HG03520 (cell line): ENCODE measurements around the gene HHLA2.
"Not testable (repeated sequence)": the region's sequence is repeated elsewhere in the genome, so short reads cannot be mapped to it uniquely, and the experiment has no call there.

Experiments used
- ATAC-seq: cut with Tn5 transposase; IDR thresholded peaks from one replicate; pipeline ENCODE4 v1.9.1; 2021; ENCODE audit warnings: mild to moderate bottlenecking, moderate library complexity; ENCODE audit not compliant: unreplicated experiment

The HHLA2 gene, protein sequence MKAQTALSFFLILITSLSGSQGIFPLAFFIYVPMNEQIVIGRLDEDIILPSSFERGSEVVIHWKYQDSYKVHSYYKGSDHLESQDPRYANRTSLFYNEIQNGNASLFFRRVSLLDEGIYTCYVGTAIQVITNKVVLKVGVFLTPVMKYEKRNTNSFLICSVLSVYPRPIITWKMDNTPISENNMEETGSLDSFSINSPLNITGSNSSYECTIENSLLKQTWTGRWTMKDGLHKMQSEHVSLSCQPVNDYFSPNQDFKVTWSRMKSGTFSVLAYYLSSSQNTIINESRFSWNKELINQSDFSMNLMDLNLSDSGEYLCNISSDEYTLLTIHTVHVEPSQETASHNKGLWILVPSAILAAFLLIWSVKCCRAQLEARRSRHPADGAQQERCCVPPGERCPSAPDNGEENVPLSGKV

DNA sequence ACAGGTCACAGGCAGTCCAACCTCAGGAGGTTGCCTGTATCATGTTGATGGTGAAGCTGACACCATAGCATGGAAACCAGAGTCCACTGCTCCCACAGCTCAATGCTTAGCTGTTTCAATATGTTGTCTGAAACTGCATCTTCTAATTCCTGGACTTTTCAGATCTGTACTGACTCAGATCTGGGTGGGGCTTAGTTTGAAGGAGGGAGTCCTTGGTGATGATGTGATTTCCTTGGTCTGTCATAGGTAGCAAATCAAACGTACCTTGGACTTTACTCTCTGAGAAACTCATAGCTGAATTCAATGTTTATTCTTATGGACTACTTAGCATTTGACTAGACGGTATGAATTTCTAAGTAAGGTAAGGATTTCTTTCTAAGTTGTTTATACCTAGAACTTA lies at the start of gene HHLA2:
Gene HHLA2 (plus strand): TSS at position 310 of the 400 bp plus-strand sequence. CDS start 55,266 bp downstream, outside the sequence.
- peak; percentile 49 for ATAC-seq

DNA sequence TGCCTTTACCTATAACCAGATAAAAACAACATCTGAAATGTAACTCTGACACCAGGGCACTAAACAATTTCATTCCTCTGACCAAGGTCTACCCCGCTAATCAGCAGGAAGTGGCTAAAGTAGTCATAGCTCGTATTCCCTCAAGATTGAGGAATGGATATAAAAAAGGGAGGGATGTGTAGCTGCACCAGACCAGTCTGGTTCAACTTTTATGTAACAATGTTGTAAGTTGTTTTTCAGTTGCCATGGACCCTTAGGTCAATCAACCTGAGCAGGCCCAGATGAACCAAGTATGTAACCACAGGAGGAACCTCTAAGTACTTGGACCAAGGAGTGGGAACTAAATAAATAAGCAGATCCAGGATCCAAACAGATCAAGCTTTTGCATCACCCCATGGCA lies 45.7 kb upstream of the HHLA2 start:
- no peak for ATAC-seq

DNA sequence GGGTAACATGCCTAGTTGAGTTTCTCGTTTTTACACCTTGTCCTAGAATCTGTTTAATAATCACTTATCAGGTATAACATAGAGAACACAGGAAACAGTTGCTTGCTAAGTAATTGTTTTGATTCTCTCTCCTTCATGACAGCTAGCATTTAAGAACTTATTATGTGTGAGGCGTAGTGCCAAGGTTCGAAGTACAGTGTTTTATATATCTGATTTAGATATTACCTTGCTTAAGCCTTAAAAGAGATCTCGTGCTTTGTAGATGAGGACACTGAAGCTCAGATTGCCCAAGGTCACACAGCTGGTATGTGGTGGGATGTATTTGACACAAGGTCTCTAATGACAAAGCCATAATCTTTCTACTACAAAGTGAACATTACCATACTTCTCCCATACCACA lies 45.1 kb upstream of the HHLA2 start:
- ATAC-seq: no peak

DNA sequence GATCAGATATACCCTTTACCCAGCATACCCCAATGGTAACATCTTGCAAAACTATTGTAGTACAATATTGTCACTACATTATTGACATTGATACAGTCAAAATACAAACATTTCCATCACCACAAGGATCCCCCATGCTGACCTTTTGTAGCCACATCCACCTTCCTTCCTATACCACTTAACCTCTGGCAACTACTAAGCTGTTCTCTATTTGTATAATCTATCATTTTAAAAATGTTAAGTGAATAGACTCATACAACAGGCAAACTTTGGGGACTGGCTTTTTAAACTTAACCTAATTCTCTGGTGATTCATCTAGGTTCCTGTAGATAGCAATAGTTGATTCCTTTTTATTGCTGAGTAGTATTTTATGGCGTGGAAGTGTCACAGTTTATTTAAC lies 44.5 kb upstream of the HHLA2 start:
- ATAC-seq: no peak

DNA sequence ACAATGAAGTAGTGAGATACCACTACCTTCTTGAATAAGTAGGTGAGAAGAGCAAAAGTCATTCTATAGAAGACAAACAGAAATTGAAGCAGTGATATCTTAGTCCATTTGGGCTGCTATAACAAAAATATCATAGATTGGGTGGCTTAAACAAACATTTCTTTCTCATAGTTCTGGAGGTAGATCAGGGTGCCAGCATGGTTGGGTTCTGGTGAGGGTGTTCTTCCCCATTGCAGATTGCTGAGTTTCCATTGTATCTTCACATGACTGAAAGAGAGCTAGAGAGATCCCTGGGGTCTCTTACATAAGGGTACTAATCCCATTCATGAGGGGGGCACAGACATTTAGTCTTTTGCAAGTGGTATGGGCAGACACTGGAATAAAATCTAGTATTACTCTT lies 41.2 kb upstream of the HHLA2 start:
- ATAC-seq: no peak

DNA sequence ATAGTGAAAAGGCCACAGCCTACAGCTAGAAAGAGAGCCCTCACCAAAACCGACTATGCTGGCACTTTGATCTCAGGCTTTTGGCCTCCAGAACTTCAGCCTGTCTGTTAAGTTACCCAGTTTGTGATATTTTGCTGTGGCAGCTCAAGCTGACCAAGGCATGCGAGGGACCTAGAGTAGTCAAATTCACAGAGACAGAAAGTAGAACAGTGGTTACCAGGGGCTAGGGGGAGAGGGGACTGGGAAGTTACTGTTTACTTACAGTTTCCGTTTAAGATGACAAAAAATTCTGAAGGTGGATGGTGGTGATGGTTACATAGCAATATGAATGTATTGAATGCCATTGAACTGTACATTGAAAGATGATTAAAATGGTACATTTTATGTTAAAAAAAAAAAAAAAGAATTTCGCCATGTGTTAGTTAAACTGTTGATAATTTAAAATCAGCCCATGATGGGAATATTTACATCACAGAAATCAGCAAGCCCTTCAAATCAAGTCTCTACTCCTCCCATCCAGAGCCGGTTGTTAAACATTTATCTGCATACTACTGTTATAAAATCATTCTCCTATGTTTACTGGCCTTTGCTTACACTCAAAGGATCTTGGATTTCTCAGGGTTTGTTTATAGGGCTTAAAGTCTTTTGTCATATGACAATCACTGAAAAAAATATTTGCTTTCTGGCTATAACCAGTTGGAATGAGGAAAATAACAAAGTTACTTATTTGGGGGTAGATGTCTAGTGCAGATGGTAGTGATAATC lies 31.6 kb upstream of the HHLA2 start:
- peak; percentile 44 for ATAC-seq

DNA sequence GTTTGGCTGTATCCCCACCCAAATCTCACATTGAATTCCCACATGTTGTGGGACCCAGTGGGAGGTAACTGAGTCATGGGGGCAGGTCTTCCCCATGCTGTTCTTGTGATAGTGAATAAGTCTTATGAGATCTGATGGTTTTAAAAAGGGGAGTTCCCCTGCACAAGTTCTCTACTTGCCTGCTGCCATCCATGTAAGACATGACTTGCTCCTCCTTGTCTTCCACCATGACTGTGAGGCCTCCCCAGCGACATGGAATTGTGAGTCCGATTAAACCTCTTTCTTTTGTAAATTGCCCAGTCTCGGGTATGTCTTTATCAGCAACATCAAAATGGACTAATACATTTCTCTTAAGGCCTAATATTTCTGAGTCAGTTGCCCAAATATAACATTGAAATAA lies 28.1 kb upstream of the HHLA2 start:
- ATAC-seq: not testable (repeated sequence)

DNA sequence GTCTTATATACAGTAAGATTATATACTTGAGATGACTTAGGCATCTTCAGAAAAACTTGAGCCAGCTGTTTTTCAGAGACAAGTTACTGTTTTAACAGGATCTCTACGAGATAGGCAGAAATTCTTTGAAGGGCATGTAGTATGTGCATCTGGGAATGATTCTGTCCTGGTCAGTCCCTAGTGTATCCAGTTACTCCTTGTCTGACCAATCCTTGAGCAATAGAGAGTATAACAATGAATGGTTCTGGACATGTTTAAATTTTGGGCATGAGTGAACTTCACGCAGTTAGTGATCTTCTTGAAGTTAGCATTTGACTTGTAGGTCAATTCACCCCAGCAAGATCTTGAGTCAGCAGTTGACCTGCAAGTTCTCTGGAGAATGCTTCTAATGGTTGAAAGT lies 24.7 kb upstream of the HHLA2 start:
- no peak for ATAC-seq

DNA sequence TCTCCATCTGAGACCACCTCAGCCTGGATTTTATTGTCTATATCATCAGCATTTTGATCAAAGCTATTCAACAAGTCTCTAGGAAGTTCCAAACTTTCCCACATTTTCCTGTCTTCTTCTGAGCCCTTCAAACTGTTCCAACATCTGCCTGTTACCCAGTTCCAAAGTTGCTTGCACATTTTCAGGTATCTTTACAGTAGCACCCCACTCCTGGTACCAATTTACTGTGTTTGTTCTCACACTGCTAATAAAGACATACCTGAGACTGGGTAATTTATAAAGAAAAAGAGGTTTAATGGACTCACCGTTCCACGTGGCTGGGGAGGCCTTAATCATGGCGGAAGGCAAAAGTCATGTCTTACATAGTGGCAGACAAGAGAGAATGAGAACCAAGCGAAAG lies 17.3 kb upstream of the HHLA2 start:
- not testable (repeated sequence) for ATAC-seq

DNA sequence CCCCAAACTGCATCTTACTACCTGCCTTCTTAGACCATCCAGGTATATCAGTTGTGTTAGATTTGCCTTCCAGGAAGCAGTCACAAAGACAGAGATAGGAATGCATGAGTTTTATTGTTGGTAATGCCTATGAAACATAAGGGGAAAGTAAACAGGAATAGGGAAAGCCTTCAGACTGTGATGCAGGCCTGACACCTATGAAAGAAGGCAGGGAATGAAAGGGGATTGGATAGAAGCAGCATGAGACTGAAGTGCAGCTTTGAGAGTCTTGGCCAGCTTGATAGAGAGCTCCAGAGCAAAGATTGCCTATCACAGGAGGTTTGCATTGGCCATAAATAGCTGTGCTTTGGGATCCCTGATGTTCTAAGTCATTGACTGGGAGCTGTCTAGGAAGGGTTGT lies 15.9 kb upstream of the HHLA2 start:
- no peak for ATAC-seq

DNA sequence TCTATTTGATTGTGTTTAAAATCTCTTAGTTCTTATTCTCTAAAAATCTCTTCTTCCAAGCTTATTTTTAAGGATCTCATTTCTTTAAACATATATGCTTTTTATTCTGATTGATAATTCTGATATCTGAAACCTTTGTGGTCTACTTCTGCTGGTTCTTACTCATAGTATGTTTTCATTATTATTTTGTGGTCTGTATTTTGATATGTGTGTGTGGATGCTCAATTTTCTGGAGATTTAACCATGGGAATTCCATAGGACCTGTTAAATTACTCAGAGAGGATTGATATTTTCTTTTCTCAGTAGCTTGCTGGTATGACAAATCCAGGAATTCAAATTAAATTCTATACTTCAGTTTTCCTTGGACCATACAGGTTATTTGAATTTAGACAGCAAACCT lies 14.7 kb upstream of the HHLA2 start:
- ATAC-seq: no peak

DNA sequence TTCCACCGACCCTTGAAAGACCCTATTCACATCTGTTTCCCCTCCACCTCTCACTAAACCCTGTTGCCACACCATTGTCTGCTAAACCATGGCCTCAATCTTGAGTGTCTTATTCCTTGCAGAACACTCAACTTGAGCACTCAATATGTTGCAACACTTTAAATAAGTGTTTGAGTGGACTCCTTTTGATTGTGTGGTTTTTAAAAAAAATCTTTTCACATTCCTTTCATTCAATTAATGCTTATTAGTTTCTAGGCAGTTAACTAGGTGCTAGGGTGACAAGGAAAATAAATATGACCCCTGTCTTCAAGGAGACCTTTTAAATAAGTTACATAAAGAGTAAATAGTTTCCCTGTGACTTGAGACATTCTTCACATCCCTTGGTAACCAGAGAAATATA lies 13.3 kb upstream of the HHLA2 start:
- no peak for ATAC-seq

DNA sequence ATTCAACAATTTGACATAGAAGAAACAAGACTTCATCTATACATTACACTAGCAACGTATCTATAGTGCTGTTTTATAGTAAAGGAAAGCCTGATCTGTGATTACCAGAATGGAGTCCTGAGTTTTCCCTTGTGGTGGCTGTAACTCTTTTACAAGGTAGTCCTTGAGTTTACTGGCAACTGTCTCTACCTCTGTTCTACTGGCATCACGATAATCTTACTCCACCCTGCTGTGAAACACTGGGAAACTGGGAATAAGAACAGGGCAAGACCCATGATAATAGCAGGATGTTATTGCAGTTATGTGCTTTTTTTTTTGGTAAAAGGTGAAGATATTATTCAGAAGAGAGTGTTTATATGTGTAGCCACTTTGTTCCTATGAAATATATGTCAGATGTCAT lies 12.4 kb upstream of the HHLA2 start:
- no peak for ATAC-seq

DNA sequence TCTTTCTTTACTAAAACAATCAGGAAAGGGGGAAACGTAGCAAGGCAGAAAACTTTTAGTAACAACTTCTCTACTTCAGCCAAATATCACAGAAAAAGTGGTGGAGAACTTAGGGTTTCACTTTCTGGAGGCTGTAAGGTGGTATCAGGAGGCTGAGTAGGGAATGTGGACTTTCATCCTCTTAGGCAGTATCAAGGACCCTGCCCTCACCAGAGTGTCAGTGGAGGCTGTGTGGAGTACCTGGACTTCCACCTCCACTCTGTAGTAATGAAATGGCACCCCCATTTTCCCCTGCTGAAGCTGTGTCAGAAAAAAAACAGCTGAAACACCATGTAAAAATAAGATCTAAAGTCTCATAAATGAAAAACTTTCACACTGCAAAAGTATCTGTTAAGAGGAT lies 11.2 kb upstream of the HHLA2 start:
- no peak for ATAC-seq

DNA sequence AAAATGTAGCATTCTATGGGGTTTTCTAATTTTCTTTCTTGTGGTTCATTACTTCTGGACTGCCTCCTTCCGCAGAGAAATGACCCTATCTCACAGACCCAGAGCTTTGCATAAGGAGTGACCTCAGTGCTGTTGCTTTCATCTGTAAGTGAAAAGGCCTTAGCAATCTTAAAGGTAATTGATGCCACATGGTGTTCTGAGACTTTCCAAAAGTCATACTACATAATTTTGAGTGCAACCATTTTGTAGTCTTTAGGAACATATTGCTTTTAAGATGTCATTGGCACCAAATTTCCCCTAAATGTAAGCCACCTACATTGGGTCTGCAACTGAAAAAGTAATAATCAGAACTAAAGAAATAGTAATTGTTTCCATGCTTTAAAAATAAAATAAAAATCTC lies 9.2 kb upstream of the HHLA2 start:
- peak; percentile 44 for ATAC-seq

DNA sequence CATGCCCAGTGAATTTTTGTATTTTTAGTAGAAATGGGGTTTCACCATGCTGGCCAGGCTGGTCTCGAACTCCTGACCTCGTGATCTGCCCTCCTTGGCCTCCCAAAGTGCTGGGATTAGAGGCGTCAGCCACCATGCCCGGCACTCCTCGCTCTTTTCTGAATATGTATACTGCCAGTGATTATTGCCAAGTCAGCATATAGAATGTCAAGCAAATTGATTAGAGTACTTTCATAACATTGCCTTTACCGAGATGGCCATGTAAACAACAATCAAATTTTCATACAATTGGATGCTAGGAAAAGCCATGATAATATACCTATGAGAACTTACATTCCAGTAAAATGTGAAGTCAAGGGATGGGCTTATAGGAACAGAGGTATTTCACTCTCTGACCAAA lies 8.2 kb upstream of the HHLA2 start:
- ATAC-seq: not testable (repeated sequence)

DNA sequence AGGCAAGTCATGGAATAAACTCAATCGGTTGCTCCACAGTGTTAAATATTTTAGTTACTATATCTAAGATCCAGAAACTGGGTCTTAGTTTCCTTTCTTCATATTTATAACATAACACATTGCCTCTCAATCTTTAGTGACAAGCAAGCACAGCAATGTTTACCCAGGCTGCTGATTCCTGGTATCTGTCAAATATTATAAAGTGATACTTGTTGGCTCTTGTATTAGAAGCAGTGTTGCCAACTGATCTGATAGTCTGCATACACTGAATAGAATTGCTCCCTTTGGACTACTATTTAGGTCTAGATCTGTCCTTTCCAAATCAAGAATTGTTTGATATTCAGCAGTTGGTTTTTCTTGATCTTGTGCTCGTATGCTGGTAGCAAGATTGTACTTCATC lies 7.2 kb upstream of the HHLA2 start:
- ATAC-seq: no peak

DNA sequence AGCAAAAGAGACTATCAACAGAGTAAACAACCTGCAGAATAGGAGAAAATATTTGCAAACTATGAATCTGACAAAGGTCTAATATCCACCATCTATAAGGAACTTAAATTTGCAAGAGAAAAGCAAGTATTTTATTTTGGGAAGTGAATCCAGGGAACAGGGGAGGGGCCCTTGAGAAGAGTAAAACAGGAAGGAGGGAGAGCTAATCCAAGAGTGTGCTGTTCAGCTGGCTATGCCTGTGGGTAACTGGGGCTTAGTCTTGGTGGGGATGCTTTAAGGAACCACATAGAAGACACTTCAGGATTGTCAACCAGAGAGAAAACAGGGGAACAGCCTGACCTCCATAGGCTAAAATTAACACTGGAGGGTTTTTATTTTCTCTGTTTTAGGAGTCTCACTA lies 3.9 kb upstream of the HHLA2 start:
- no peak for ATAC-seq

DNA sequence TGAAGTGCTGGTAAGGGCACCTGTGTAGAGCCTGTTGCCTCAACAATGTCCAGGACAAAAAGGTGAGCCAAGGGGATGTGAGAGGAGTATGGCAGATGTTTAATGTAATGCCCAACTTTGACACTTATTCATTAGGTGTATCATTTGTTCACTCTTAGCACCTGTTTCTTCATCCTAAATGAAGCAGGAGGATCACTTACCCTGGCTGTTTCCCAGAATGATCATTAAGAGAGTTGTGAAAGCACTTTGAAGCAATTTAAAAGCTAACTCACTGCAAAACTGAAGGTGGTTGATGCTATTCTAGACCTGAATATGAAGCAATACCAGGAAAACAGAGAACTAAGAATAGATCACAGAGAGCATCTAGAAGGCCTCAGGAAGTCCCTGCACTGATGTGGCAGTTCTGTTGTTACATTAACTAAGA lies 3.4 kb upstream of the HHLA2 start:
- peak; percentile 61 for ATAC-seq

DNA sequence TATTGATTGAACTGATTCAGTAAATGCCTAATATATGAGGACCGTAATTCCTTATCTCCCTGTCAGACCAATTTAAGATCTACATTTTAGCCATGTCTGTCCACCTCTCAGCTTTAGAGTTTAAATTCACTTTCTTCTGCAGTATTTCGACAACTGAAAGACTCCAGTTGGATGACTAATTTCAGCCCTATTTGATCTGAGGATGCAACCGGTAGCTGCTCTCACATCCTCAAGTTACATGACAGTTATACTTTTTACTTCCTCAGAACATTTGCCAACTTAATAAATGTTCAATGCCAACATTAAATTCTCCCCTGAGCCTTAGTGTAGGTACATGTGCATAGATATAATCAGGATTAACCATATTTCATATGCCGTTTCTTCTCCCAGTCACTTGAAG lies 2.5 kb upstream of the HHLA2 start:
- peak; percentile 70 for ATAC-seq

DNA sequence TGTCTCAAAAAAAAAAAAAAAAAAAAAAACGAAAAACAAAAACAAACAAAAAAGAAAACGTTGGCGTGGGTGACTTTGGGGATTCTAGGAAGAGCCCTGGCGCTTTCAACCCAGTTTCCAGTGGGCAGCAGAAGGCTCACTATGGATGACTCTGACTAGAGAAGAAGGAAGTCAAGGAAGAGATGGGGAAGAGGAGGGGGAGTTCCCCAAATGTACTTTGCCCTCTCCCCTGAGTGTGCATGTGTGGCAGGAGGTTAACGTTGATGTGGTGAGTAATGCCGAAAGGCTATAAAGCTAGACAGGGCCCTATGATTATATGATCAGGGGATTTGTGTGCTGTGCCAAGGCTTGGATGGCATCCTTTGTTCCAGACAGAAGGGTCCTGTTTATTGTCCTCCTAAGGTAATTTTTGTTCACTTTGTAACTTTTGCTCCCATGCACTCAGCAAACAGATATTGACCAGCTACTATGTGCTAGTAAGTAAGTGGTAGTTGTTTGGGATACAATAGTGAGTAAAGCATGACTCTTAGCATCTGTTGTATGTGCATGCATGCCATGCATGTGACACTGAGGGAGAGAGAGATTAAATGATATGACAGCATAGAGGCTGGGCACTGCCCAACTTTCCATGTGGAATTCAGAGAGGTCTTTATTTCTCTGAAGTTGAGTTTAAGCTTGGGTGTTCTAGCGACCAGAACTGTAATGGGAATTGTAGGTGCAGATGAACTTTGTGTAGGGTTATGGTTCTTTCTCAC lies 750 bp upstream of the HHLA2 start:
- ATAC-seq: no peak

DNA sequence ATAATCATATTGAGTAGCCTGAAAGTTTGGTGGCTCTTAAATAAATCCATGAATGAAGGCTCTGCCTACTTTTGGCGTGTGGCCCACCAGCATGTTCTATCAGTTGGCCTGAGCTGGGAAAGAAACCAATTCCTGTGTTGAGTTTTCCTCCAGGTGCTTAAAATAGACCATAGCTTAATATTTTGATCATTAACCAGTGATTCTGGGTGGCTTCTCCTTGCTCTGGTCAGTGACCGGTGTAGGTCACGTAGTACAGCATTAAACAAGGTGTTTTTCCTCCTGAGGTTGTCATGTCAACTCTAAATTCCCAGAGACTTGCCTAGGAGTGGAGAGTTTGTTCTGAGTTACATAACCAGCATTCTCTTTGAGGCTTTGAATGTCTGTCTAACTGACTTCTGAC lies 1.3 kb downstream of the HHLA2 start:
- no peak for ATAC-seq
